NCI-H1694 treated with DMSO at 0.1 percent for 48 hours (cell line): ENCODE results near the gene SLC6A4.
"Not testable (repeated sequence)": the region's sequence is repeated elsewhere in the genome, so short reads cannot be mapped to it uniquely, and the experiment has no call there.

Experiments used
- DNase-seq: peaks from one replicate; lab custom pipeline; 2025; lab: John Stamatoyannopoulos, UW

Gene SLC6A4

GRCh38 chr17:30219315-30219714 lies 16.2 kb downstream of the SLC6A4 start:
- DNase-seq, result no peak

- no peak for DNase-seq
Measured at GRCh38 chr17:30218799-30219198, 16.7 kb downstream of the SLC6A4 start.

- DNase-seq, result no peak
Measured at GRCh38 chr17:30217746-30218245, 17.7 kb downstream of the SLC6A4 start.

- DNase-seq, result no peak
Measured at GRCh38 chr17:30217054-30217453, 18.4 kb downstream of the SLC6A4 start.

GRCh38 chr17:30212750-30213149 lies 22.7 kb downstream of the SLC6A4 start:
- no peak for DNase-seq

- DNase-seq, result no peak
Measured at GRCh38 chr17:30211371-30211770, 24.1 kb downstream of the SLC6A4 start.

GRCh38 chr17:30210901-30211300 lies 24.6 kb downstream of the SLC6A4 start:
- no peak for DNase-seq

GRCh38 chr17:30210366-30210765 lies 25.1 kb downstream of the SLC6A4 start:
- DNase-seq, result no peak

- DNase-seq, result no peak
Measured at GRCh38 chr17:30209930-30210329, 25.6 kb downstream of the SLC6A4 start.

GRCh38 chr17:30208214-30208613 lies 27.3 kb downstream of the SLC6A4 start:
- DNase-seq, result no peak

- no peak for DNase-seq
Measured at GRCh38 chr17:30207655-30208054, 27.8 kb downstream of the SLC6A4 start.

GRCh38 chr17:30203471-30203981 lies 32.0 kb downstream of the SLC6A4 start:
- DNase-seq, result no peak

- DNase-seq, result not testable (repeated sequence)
Measured at GRCh38 chr17:30200656-30201055, 34.8 kb downstream of the SLC6A4 start.

GRCh38 chr17:30200106-30200505 lies 35.4 kb downstream of the SLC6A4 start:
- DNase-seq, result no peak

GRCh38 chr17:30199600-30199999 lies 35.9 kb downstream of the SLC6A4 start:
- no peak for DNase-seq

GRCh38 chr17:30197416-30197815 lies 38.1 kb downstream of the SLC6A4 start:
- no peak for DNase-seq

GRCh38 chr17:30196504-30196903 lies 39.0 kb downstream of the SLC6A4 start:
- no peak for DNase-seq

GRCh38 chr17:30191072-30191471 lies 44.4 kb downstream of the SLC6A4 start:
- DNase-seq, result no peak

- DNase-seq, result no peak
Measured at GRCh38 chr17:30188211-30188939, 47.1 kb downstream of the SLC6A4 start.

GRCh38 chr17:30187573-30187972 lies 47.9 kb downstream of the SLC6A4 start:
- no peak for DNase-seq

GRCh38 chr17:30186761-30187160 lies 48.7 kb downstream of the SLC6A4 start:
- no peak for DNase-seq

GRCh38 chr17:30176855-30177254 lies 58.6 kb downstream of the SLC6A4 start:
- DNase-seq, result no peak

GRCh38 chr17:30174556-30174955 lies 60.9 kb downstream of the SLC6A4 start:
- DNase-seq, result no peak

- DNase-seq, result no peak
Measured at GRCh38 chr17:30173649-30174048, 61.8 kb downstream of the SLC6A4 start.
